ENCODE measurements around the gene ZNF419. TPM values are rescaled to one million over a fixed set of nuclear protein-coding genes. Genes with fewer than 3 reads are reported as not detected.
"Not testable (repeated sequence)": the region's sequence is repeated elsewhere in the genome, so short reads cannot be mapped to it uniquely, and the experiment has no call there.

ZNF419 gene
- total RNA-seq (2014; rRNA removed): 16.5 and 22.3 TPM in 2 replicates
- percentile 86 among the genes with signal in this experiment for Bru-seq, nascent RNA
- percentile 93 among the genes with signal in this experiment for BruChase-seq, experiment 1, labeled RNA remaining after a 6-hour chase
- percentile 98 among the genes with signal in this experiment for BruChase-seq, experiment 2, labeled RNA remaining after a 2-hour chase
- long read RNA-seq, full-length matches to known transcripts: 48 of 56 reads
- long read RNA-seq, partial matches to known transcripts: 5 of 56 reads
- long read RNA-seq, other reads (novel, unspliced or antisense): 3 of 56 reads

DNA sequence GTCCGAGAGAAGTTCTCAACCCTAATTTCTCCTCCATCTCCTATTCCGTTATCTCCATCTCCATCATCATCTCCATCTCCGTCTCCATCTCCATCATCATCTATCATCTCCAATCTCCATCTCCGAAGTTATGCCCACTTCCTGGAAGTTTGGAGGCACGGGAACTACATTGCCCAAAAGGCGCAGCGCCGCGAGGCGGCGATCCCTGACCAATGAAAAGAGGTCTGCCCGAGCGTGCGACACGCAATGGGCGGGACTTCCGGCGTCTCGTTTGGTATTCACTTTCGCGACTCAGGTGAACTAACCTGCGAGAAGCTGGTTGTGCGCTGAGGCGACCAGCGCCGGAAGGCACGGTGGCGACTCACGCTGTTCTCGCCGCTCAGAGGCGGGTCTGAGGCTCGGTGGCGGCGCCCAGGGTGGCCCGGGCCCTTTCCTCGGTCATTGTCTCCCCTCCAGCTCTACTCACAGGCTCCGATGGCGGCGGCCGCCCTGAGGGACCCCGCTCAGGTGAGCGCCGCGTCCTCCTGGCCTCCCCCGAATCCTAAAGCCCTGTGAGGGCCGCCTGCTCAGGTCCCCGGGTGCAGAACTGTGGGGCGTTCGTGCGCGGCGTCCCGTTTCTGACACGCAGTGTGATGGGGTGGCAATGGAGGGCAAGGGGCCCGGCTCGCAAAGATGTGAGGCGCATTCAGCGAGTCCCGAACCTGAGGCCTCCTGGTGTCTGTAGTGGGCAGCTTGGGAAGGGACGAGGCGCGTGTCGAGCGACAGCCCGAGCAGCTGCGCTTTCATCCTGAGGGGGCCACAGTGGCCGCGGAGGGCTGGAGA, at the start of gene ZNF419:
ZNF419 (plus strand) TSS at position 274 of the 822 bp plus-strand sequence; CDS start at position 475, 201 bp downstream.
- H3K4me1 ChIP-seq (ENCODE audit: insufficient read depth, low read length); H3K79me2 ChIP-seq (ENCODE audit: low read length); H3F3A ChIP-seq (ENCODE audit: low read length, unreplicated experiment); H4K20me1 ChIP-seq (ENCODE audit: low read length); CTCF ChIA-PET; H3K9me2 ChIP-seq (replicated peaks; ENCODE audit: low read length); H3K27me3 ChIP-seq (ENCODE audit: low read length); H3K9me3 ChIP-seq (ENCODE audit: low read length): not testable (repeated sequence)
- Histone ChIP-seq H3K4me3 (ENCODE audit: low read length) (peak within 1 kb of the TSS; percentile 92), H2AFZ (ENCODE audit: low read length) (peak within 1 kb of the TSS; percentile 94), H3K27ac (ENCODE audit: low read length) (0 out of 2 replicates have a peak within 1 kb of the TSS, but pooled peaks have one; percentile 24), H3K36me3 (ENCODE audit: low read depth, low read length) (peaks cover 22% of the 10 kb centered on the region), H3K4me2 (ENCODE audit: low read length) (peak within 1 kb of the TSS; percentile 91), H3K9ac (ENCODE audit: low read length) (peak within 1 kb of the TSS; percentile 85)
- POLR2A ChIA-PET (ENCODE audit: unreplicated experiment): interaction anchor here (0.7 kb wide), 1 partner anchor 817 kb away, joined by 3 read pairs; no protein-coding TSS in a partner anchor
- BruUV-seq (replicated peaks): TSS peak; percentile 90
- peak; percentile 98 for DNase-seq
- intact Hi-C loops (cut with micrococcal nuclease): loop anchor here (1.0 to 5.0 kb wide), 2 partner anchors 12 to 50 kb away; partner anchors contain the start of genes ZNF749 and ZNF773
- peak; percentile 99 for ATAC-seq

DNA sequence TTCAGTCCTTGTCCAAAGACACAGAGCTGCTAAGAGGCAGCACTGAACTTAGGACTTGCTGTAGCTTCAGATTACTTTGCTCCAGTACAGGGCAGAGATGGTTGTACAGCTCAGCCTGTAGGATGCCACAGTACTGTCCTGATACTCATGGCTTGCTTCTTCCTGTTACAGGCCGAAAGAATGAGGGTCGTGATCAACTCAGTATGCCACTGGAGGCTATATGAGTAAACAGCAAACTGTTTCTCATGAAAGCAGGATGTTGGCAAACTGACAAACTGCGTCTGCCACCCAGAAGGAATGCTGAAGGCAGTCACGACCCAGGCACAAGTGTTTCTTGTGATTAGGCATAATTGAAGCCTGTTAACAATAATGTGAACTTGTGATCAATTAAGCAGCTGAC, 49.6 kb upstream of the ZNF419 start:
- H3F3A ChIP-seq (ENCODE audit: low read length, unreplicated experiment): no peaks in the 10 kb centered on the region
- ATAC-seq (no peak), DNase-seq (no peak)
- H3K9ac ChIP-seq (ENCODE audit: low read length): no peak overlapping the region
- H3K9me3 ChIP-seq (ENCODE audit: low read length): peaks cover 2% of the 10 kb centered on the region
- TF ChIP-seq EZH2 (IDR thresholded peaks at IDR 0.05; ENCODE audit: low read length, unreplicated experiment) (no peak), EZH2phosphoT487 (IDR thresholded peaks at IDR 0.05; ENCODE audit: borderline replicate concordance, low read length) (no peak)
- TF ChIP-seq, protein P1, sequence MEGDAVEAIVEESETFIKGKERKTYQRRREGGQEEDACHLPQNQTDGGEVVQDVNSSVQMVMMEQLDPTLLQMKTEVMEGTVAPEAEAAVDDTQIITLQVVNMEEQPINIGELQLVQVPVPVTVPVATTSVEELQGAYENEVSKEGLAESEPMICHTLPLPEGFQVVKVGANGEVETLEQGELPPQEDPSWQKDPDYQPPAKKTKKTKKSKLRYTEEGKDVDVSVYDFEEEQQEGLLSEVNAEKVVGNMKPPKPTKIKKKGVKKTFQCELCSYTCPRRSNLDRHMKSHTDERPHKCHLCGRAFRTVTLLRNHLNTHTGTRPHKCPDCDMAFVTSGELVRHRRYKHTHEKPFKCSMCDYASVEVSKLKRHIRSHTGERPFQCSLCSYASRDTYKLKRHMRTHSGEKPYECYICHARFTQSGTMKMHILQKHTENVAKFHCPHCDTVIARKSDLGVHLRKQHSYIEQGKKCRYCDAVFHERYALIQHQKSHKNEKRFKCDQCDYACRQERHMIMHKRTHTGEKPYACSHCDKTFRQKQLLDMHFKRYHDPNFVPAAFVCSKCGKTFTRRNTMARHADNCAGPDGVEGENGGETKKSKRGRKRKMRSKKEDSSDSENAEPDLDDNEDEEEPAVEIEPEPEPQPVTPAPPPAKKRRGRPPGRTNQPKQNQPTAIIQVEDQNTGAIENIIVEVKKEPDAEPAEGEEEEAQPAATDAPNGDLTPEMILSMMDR (conservative IDR thresholded peaks at IDR 0.05; ENCODE audit: low read depth, low read length): no peak
- H3K4me1 ChIP-seq (ENCODE audit: insufficient read depth, low read length): peaks cover 14% of the 10 kb centered on the region
- intact Hi-C loops (cut with micrococcal nuclease): loop anchor here (5.0 kb wide), 1 partner anchor 49 kb away; the partner anchor contains the start of gene ZNF419
- CTCF ChIA-PET: no interaction called here
- H4K20me1 ChIP-seq (ENCODE audit: low read length): no peaks in the 10 kb centered on the region
- no TSS peak for BruUV-seq (replicated peaks)
- no peaks in the 10 kb centered on the region for H3K9me2 ChIP-seq (replicated peaks; ENCODE audit: low read length)
- H3K36me3 ChIP-seq (ENCODE audit: low read depth, low read length): peaks cover 53% of the 10 kb centered on the region
- H3K27ac ChIP-seq (ENCODE audit: low read length): no peak overlapping the region
- no peak overlapping the region for H2AFZ ChIP-seq (ENCODE audit: low read length)
- peaks cover 74% of the 10 kb centered on the region for H3K79me2 ChIP-seq (ENCODE audit: low read length)
- H3K4me3 ChIP-seq (ENCODE audit: low read length): no peak overlapping the region
- no peak overlapping the region for H3K4me2 ChIP-seq (ENCODE audit: low read length)
- no peaks in the 10 kb centered on the region for H3K27me3 ChIP-seq (ENCODE audit: low read length)
- POLR2A ChIA-PET (ENCODE audit: unreplicated experiment): no interaction called here

DNA sequence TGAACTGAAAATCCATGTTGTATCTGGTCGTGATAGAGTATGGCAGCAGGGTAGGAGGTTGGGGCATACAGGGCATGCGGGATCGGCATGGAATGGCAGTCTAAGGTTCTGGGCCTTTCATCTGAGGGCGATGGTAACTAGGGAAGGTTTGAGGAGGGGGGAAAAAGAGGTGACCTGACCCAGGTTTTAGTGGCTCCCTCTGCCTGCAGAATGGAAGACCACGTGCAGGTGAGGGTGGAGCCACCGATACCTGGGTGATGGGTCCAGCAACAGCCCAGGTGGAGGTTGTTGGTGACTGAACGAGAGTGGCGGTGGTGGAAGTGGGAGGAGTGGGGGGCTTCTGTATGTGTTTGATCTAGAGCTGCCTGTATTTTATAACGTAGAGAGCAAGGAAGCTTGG, 48.6 kb upstream of the ZNF419 start:
- POLR2A ChIA-PET (ENCODE audit: unreplicated experiment): no interaction called here
- Histone ChIP-seq H3K4me3 (ENCODE audit: low read length) (no peak overlapping the region), H3K27me3 (ENCODE audit: low read length) (no peaks in the 10 kb centered on the region), H4K20me1 (ENCODE audit: low read length) (no peaks in the 10 kb centered on the region), H2AFZ (ENCODE audit: low read length) (no peak overlapping the region), H3K9me3 (ENCODE audit: low read length) (peaks cover 12% of the 10 kb centered on the region), H3K4me2 (ENCODE audit: low read length) (no peak overlapping the region), H3K4me1 (ENCODE audit: insufficient read depth, low read length) (peaks cover 14% of the 10 kb centered on the region), H3K9me2 (replicated peaks; ENCODE audit: low read length) (no peaks in the 10 kb centered on the region), H3K79me2 (ENCODE audit: low read length) (peaks cover 74% of the 10 kb centered on the region), H3F3A (ENCODE audit: low read length, unreplicated experiment) (no peaks in the 10 kb centered on the region), H3K9ac (ENCODE audit: low read length) (no peak overlapping the region), H3K36me3 (ENCODE audit: low read depth, low read length) (peaks cover 63% of the 10 kb centered on the region), H3K27ac (ENCODE audit: low read length) (no peak overlapping the region)
- TF ChIP-seq EZH2 (IDR thresholded peaks at IDR 0.05; ENCODE audit: low read length, unreplicated experiment) (no peak), EZH2phosphoT487 (IDR thresholded peaks at IDR 0.05; ENCODE audit: borderline replicate concordance, low read length) (no peak)
- TF ChIP-seq, protein P1 (conservative IDR thresholded peaks at IDR 0.05; ENCODE audit: low read depth, low read length): no peak
- ATAC-seq (no peak), DNase-seq (no peak)
- intact Hi-C loops (cut with micrococcal nuclease): loop anchor here (5.0 kb wide), 1 partner anchor 48 kb away; the partner anchor contains the start of gene ZNF419
- CTCF ChIA-PET: no interaction called here
- BruUV-seq (replicated peaks): no TSS peak
